ENCODE results near the gene UNC45B. TPM values are rescaled to one million over a fixed set of nuclear protein-coding genes. Genes with fewer than 3 reads are reported as not detected.
"Not testable (repeated sequence)": the region's sequence is repeated elsewhere in the genome, so short reads cannot be mapped to it uniquely, and the experiment has no call there.

Gene UNC45B
- polyA plus RNA-seq, 3 donors = 0.09 to 0.23 (median 0.16) TPM

GRCh38 chr17:35141681-35142466, 5.7 kb upstream of the UNC45B start, which contains the start of gene NLE1:
Gene NLE1, minus strand, starts transcription at chr17:35142303. Its CDS starts 28 bp downstream, at chr17:35142275.
- peak; percentile 67 for DNase-seq

- DNase-seq = no peak
Observed at GRCh38 chr17:35142467-35142796, 5.2 kb upstream of the UNC45B start.

DNA sequence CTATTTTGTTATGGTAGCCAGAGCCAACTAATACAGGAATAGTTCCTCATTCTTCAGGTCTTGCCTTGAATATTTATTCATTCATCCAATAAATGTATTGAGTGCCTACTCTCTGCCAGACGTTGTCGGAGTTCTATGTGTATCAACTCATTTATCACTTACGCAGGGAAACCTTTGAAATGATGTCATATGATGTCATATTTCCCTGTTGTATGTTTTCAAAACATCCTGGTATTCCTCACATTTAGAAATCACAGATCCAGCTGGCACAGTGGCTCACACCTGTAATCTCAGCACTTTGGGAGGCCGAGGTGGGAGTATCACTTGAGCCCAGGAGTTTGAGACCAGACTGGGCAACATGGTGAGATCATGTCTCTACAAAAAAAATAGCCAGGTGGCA, 2.8 kb upstream of the UNC45B start:
- no peak for DNase-seq

DNA sequence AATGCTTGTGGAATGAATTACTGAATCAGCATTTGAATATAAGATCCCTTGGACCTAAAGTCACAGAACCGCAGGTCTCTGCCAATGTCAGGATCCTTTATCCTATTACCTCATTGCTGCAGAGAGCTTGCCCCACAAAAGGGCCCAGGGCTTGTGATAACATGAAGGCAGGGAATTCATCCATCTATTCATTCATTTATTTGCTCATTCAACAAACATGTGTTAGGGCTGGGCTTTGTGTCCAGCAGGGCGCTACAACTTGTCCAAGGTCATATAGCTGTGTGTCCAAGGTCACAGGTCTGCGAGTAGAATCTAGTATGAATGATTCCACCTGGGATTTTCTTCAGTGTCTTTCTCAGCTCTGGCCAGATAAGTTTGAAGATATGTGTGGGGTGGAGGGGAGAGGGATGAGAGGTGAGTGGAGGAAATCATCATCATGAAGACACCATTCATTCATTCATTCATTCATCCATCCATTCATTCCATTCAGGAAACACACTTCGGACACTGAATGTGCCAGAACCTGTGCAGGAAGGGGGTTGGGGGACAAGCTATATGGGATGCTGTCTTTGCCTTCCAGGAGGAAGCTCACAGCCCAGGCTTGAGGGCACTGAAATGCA, 1.3 kb upstream of the UNC45B start:
- no peak for DNase-seq

- DNase-seq = no peak
Observed at GRCh38 chr17:35148144-35148543, 527 bp downstream of the UNC45B start.

DNA sequence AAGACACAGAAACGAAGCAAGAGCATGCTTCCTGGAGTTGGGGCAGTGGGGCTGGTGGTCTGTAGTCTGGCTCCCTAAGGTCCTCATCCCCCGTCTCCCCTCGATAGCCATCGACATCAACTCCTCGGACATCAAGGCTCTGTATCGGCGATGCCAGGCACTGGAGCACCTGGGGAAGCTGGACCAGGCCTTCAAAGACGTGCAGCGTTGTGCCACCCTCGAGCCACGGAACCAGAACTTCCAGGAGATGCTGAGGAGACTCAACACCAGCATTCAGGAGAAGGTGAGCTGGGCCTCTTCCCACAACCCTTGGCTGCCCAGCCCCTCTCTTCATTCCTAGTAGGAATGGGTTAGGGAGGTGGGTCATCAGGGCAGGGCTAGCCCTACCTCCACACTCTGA, 2.3 kb downstream of the UNC45B start:
- DNase-seq = no peak

- not testable (repeated sequence) for DNase-seq
Observed at GRCh38 chr17:35151080-35151479, 3.5 kb downstream of the UNC45B start.

GRCh38 chr17:35152421-35153140, 5.0 kb downstream of the UNC45B start:
- DNase-seq = no peak

DNA sequence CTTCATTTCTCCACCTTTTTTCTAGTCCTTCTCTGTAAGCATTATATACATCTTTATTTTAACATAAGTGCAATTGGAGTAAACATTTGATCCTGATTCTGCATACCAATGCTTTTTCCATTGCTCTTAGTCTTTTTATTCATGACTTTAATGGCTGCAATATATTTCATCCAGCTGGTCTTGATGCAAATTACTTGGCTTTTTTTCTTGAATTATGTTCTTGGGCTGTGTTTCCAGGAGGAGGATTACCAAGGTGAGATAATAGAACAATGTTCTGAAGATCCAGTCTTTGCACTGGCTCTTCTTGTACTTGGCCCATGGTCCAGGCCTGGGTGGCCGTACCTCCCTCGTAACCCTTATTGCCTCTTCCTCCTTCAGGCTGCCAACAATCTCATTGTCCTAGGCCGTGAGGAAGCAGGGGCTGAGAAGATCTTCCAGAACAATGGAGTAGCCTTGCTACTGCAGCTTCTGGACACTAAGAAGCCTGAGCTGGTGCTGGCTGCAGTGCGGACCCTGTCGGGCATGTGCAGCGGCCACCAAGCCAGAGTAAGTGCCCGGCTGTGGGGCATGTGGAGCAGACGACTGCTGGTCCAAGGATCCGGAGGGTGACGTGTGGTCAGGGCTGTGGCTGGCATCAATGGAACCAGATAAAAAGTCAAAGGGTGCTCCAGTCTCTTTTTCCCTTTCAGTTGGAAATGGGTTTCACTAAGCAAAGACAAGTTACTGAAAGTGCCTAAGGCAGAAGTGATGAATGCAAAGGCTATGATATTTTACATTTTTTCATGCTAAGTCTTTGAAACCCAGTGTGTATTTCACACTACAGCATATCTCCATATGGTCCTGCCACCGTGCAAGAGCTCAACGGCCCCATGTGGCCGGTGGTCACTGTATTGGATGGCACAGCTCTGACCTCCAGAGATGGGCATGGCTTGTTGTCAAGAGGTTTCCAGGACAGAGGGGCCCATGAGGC, 6.9 kb downstream of the UNC45B start:
- no peak for DNase-seq

GRCh38 chr17:35155246-35155645, 7.6 kb downstream of the UNC45B start:
- DNase-seq = no peak

DNA sequence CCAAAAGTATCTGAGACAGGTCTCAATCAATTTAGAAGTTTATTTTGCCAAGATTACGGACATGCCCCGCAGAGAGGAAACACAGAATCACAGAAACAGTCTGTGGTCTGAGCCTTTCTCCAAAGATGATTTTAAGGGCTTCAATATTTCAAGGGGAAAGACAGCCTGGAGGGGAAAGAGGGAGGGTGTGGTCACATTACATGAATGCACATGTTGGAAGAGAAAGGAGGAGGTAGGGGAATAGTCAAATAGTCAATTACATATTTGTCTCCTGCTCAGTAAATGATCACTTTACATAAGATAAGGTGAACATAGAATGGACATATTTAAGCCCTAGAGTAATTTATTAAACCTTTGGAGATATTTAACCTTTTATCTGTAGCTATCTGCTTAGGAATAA, 12.3 kb downstream of the UNC45B start:
- no peak for DNase-seq

GRCh38 chr17:35160354-35161201, 13.0 kb downstream of the UNC45B start:
- no peak for DNase-seq

- no peak for DNase-seq
Observed at GRCh38 chr17:35161281-35161761, 13.7 kb downstream of the UNC45B start.

DNA sequence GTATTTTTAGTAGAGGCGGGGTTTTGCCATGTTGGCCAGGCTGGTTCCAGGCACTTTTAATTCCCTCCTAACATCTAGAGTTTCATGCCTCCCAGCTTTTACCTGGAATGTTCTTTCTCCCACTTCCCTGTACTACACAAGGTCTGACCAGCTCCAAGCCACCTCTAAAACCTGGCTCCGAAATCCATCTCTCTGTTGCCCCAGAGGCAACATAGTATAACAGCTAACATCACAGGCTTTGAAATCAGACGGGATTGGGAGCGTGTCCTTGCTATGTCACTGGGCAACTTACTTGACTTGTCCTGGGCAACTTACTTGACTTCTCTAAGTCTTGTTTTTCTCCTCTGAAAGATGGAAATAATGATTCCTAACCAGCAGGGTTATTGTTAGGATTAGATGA, 15.1 kb downstream of the UNC45B start:
- no peak for DNase-seq

DNA sequence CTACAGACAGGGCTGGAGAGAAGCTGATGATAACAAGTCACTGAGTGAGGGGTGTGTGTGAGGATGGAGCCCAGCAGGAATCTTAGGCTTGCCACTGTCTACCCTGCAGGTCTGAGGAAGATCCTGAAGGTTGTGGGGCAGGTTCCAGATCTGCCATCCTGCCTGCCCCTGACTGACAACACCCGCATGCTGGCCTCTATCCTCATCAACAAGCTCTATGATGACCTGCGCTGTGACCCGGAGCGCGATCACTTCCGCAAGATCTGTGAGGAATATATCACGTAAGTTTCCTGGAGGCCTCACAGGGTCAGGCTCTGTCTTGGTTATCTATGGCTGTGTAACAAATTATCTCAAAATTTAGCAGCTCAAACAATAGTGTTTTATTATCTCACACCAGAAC, 16.3 kb downstream of the UNC45B start:
- no peak for DNase-seq

DNA sequence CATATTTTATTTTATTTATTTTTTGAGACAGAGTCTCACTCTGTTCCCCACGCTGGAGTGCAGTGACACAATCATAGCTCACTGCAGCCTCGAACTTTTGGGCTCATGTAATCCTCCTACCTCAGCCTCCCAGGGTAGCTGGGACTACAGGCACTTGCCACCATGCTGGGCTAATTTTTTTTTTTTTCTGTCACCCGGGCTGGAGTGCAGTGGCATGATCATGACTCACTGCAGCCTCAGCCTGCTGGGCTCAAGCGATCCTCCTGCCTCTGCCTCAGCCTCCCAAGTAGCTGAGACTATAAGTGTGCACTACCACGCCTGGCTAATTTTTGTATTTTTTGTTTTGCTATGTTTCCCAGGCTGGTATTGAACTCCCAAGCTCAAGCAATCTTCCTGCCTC, 17.1 kb downstream of the UNC45B start:
- no peak for DNase-seq

DNA sequence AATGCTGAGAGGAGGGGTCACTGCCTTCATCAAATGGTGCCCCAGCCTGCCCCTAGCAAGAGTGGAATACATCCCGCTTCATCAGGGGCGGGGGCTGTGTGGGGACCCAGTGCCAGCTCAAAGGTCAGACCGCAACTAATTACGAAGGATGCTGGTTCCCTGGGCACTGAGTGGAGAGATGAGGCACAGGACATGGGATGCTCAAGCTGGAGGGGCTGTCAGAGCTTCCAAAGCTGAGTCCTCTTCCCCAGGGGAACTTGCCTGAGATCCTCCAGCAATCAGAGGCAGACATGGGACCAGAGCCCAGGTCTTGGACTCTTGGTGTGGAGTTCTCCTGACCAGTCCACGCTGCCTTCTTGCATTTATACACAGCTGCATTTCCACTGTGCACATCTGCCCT, 18.9 kb downstream of the UNC45B start:
- no peak for DNase-seq

GRCh38 chr17:35167046-35167445, 19.4 kb downstream of the UNC45B start:
- no peak for DNase-seq

DNA sequence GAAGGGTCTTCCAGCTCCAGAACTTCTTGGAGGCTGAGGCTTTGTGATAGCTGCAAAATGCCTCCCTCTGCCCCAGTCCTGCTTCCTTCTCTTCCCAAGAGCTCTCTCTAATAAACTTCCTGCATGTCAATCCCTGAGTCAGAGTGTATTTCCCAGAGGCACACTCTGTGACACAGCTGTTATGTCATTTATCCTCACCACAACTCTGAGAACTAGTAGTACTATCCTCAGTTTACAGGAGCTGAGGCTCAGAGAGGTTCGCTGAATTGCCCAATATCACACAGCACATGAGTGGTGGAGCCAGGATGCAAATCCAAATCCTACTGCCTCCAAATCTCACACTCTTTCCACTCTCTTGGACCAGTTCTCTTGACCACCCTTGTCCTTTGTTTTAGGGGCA, 20.0 kb downstream of the UNC45B start:
- no peak for DNase-seq

- DNase-seq = no peak
Observed at GRCh38 chr17:35169835-35170363, 22.3 kb downstream of the UNC45B start.

All from renal pelvis (tissue), 4 donors.